GM18861 (cell line): ENCODE results near the gene LLGL2.

Source experiments
- ATAC-seq: cut with Tn5 transposase; IDR thresholded peaks from one replicate; pipeline ENCODE4 v1.9.1; 2021; ENCODE audit not compliant: unreplicated experiment

Gene LLGL2

DNA sequence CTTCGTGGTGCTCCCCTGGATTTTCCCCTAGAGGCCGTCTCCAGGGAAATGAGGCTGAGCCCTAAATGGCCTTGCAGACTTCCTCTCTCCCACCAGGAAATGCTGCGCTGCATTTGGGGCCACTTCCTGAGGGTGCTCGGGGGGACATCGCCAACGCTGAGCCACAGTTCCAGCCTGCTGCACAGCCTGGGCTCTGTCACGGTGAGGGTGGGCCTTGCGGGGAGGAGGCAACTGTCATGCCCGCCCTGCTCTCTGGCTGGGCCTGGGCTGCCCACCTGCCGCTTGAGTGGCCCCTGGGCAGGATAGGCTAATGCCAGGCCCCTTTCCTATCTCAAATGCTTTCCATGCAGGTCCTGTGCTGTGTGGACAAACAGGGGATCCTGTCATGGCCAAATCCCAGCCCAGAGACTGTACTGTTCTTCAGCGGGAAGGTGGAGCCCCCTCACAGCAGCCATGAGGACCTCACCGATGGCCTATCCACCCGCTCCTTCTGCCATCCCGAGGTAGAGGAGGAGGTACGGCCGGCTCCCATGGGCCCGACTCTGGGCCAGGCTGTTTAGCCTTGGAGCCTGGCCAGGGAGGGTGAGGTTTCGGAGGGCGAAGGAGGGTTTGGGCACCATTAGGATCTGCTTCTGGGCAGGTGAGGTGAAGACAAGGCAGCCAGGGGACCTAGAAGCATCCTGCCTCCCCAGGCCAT is 34.4 kb upstream of the LLGL2 start:
- ATAC-seq: no peak

DNA sequence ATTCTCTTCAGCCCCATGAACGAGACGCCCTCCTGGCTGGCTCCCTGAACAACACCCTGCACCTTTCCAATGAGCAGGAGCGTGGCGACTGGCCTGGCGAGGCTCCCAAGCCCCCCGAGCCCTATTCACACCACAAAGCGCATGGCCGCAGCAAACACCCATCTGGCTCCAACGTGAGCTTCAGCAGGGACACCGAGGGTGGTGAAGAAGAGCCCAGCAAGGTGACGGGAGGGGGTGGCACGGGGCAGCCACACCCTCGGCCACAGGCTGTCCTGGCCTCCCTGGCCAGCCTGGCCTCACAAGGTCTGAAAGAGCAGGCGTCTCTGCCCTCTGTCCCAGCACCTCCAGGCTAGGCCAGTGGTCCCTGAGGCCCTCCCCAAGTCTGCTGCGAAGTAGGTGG is 33.8 kb upstream of the LLGL2 start:
- no peak for ATAC-seq

DNA sequence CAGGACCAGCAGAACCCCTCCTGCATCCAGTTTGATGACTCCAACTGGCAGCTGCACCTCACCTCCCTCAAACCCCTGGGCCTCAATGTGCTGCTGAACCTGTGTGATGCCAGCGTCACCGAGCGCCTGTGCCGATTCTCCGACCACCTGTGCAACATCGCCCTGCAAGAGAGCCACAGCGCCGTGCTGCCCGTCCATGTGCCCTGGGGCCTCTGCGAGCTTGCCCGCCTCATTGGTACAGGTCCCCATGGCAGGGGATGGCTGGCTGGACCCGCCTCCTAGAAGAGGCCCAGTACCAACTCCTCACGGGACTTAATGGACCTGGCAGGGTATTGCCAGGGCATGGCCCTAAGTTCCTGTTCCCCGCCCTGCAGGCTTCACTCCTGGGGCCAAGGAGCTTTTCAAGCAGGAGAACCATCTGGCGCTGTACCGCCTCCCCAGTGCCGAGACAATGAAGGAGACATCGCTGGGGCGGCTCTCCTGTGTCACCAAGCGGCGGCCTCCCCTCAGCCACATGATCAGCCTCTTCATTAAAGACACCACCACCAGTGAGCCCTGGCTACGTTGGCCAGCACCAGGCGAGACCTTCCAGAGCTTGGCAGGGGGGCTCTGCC is 32.8 kb upstream of the LLGL2 start:
- no peak for ATAC-seq

DNA sequence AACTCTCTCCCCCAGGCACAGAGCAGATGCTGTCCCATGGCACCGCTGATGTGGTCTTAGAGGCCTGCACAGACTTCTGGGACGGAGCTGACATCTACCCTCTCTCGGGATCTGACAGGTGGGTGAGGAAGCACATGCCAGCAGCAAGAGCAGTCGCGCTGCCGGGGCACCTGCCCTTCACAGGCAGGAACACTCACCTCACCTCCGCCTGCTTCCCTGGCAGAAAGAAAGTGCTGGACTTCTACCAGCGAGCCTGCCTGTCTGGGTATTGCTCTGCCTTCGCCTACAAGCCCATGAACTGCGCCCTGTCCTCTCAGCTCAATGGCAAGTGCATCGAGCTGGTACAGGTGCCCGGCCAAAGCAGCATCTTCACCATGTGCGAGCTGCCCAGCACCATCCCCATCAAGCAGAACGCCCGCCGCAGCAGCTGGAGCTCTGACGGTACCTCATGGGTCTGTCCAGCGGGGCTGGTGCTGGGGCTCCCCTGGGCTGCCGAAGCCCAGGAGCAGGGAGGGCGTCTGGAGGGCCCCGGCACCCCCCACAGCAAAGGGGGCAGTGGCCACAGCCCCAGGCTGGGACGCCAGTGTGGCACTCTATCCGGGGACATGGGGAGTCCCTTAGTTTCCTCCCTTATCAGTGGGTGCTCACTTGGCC is 31.9 kb upstream of the LLGL2 start:
- ATAC-seq: no peak

DNA sequence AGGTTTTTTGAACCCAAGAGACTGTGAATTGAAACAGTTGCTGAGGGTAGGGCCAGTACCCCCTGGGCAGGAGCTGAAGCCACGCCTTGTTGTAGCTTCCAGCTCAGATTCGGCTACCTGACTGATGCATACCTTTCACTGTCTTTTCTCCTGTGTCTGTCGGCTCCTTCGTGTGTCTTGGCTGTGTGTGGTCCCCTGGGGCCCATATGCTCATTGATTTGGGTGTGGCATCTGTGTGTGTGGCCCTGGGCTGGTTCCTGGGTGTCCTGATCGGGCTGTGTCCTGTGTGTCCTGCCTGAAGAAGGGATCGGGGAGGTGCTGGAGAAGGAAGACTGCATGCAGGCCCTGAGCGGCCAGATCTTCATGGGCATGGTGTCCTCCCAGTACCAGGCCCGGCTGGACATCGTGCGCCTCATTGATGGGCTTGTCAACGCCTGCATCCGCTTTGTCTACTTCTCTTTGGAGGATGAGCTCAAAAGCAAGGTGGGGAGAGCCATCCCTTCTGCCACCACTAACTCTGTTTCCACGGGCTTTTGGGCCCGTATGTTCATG is 31.1 kb upstream of the LLGL2 start:
- no peak for ATAC-seq

DNA sequence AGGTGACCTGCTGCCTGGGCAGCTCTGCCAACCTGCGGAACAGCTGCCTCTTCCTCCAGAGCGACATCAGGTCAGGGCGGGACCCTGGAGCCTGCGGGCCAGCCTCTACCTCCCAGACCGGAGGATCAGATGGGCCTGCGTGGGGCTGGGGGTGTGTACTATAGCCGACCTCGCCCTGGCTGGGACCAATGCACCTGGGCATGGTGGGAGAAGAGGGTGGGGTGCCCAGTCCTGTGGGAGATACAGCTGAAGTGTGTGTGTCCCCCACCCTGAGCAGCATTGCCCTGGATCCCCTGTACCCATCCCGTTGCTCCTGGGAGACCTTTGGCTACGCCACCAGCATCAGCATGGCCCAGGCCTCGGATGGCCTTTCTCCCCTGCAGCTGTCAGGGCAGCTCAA is 29.5 kb upstream of the LLGL2 start:
- no peak for ATAC-seq

DNA sequence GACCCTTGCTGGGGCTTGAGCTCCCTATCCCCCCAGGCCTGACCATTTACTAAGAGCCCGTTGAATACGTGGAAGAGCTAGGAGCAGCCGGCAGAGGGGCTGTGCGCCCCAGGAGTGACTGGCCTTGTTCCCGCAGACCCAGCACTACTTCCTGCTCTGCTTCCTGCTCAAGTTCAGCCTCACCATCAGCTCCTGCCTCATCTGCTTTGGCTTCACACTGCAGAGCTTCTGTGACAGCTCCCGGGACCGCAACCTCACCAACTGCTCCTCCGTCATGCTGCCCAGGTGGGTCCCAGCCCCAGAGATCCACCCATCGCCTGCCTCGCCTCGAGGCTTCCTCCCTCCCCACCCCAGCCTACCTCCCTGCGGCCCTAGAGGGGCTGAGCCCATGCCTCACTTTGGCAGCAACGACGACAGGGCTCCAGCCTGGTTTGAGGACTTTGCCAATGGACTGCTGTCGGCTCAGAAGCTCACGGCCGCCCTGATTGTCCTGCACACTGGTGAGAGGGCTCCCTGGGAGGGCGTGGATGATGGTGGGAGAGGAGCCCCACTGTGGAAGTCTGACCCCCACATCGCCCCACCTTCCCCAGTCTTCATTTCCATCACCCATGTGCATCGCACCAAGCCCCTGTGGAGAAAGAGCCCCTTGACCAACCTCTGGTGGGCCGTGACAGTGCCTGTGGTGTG is 27.3 kb upstream of the LLGL2 start:
- ATAC-seq: no peak

DNA sequence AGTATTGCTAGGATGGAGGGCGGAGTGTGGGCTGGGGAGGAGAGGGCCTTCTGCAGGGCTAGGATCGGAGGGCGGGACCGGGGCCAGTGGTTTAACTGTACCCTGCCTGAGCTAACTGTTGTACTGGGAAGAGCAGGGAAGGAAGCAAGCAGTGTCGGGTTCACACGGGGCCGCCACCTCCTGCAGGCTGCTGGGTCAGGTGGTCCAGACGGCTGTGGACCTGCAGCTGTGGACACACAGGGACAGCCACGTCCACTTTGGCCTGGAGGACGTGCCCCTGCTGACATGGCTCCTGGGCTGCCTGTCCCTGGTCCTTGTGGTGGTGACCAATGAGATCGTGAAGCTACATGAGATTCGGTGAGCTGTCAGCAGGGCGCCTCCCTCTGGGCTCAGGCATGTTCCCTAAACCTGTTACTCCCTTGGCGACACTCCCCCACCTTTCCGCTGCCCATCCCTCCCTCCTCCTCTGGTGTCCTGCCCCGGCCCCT is 26.7 kb upstream of the LLGL2 start:
- no peak for ATAC-seq

DNA sequence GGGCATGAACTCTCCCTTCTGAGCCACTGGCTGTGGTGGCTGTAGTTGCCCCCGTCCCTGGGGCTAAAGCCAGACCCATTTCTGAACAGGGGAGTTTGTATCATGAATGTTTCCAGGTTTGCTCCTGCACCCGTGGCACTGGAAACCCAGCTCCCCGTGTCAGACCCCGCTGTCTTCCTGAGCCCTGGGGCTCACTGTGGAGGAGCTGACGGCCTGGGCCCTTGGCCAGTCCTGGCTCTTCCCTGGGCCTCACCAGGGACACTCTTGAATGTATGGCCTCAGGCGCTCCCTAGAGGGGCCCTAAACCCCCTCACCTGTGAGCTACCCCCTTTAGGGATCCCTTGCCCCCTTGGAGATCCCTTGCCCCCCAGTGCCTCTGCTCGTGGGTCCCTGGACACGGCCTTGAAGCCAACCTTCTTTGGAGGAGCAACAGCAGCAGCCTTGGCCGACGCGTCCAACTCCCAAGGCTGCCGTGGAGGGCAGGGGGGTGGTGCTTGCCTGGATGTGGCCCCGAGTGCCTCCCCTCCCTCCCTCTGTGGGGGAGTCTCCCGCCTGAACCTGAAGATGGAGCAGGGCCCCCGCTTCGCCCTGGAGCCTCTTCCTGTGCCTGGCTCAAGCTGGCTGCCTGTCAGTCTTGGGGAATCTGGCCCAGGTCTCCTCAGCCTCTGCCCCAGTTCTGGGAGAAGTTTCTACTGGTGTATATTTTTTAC is 26.0 kb upstream of the LLGL2 start:
- no peak for ATAC-seq

DNA sequence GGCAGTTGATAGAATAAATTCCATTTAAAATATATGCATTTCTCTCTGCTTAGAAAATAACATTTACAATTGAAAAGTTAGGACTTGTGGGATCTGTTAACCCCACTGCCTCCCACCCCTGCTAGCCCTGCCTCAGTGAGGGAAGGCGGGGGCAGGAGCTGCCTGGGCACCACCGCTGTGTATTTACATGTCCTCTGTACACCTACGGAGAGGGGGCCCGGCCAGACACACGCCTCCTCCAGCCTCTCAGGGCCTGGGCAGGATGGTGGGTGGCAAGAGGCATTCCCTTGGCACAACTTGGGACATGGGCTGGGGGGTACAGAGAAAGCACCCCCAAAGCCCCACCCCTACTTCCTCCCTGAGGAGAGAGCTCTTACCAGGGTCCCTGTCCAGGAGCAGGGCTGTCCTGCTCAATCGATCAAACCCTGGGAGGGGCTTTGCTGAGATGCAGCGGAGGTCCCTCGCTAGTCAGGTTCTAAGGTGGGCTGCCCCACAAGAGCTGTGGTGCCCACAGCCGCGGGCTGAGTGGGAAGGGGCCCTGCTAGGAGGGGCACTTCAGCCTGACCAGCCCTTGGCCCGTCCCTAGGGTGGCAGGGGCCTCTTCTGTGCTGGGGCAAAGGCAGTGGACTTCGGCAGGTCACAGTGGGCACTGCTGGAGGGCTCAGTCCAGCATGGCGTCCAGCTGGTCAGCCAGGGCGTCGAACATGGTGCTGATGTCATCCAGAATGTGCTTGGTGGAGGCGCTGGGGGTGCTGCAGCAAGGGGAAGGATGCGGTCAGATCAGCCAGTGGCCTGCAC is 24.9 kb upstream of the LLGL2 start:
- ATAC-seq: no peak

DNA sequence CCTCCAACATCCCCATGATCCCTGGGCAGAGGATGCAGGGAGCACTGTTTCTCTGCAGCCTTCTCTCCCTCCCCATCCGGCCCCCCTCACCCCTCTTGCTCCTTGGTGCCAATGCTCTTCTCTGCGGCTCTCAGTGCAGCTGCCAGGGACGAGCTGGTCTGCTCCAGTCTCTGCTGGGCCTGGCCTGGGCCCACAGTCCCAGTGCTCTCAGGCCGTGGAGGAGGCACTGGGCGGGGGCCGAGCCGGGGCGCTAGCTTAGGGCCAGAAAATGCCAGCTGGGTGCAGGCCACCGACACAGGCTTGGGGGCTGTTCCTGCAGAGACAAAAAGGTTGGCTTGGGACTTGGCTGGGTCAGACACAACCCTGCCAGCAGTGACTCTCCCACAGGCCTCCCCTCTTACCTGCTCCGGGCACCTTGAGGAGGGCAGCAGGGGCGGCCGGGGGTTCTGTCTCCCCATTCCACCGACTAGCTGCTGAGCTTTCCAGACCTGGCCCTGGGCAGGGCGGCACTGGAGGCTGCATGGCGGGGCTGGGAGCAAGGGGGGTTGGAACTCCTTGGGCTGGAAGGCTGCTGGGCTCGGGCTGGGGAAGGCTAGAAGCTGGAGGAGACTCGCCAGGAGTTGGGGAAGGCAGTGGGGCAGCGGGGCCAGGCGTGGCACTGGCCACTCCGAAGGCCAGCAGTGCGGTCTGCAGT is 24.0 kb upstream of the LLGL2 start:
- no peak for ATAC-seq

DNA sequence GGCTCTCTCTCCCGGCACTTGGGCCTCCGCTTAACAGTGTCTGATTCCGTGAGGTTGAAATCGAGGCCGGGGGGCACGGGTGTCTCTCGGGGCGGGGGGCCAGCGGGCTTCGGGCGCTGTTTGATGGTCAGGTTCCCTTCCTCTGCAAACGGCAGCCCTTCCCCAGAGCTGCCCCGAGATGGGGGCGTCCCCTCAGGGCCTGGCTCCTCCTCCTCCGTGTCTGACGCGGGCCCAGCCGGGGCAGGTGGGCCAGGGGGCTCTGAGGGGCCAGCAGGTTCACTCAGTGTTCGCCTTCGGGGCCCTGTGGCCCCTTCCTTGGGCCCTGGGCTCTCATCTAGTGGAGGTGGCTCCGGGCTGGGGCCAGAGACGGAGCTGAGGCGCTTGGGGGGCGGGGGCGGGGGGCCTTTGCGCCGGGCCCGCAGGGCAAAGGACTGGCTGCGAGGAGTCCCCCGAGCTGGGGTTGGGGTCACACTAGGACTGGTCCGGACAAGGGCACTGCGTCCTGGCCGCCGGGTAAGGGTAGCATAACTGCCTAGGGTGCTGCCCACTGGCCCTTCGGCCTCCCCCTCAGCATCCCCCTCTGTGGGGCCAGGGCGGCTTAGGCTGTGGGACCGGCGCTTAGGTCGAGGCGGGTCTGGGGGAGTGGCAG is 23.3 kb upstream of the LLGL2 start:
- no peak for ATAC-seq

DNA sequence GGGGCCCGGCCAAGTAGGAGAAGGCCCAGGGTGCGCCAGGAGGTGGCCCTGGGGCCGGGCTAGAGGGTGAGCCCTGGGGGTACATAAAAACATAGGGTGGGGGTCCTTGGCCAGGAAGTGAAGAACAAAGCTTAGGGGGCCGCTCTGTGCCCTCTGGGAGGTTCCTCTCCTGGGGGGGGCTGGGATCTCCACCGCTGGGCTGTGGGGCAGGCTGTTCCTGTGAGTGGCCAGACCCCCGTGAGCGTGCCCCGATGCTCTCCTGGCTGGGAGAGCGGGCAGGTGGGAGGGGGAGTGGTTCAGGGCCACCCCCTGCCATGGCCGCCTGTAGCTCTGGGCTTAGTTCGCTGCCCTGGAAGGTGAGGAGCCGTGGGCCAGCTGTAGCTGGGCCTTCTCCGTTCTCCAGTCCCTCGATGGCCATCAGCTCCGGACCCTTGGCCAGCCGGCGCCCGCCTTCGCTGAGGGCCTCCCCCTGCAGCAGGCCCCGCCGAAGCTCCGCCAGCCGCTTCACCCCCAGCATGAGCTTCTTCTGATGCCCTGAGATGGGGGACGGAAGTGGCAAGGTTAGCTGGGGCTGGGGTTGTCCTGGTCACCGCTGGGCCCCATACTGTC is 22.7 kb upstream of the LLGL2 start:
- no peak for ATAC-seq

DNA sequence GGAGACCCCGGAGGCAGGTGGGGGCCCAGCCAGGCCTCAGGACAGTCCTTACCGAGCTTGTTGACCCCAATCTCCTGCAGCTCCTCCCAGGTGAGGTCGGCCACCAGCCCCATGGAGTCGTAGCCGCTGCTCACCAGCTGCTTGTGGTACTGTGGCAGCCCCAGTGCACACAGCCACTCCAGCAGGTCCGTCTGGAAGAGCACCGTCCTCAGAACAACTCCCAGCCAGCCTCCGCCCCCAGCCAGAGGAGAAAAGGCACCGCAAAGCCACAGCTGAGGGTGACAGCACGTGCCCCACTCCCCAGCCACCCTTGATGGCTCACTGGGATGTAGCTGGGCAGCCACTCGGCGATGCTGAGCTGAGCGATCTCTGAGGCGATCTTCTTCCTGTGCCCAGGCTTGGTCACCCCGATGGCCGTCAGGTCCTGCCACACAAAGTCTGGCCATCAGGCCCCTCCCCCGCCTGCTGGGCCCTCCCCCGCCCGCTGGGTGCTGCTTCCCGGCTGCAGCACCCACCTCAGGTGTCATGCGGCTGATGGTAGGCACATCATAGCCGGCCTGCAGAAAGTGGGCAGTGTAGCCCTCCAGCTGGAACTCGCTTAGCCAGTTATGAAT is 22.1 kb upstream of the LLGL2 start:
- ATAC-seq: no peak

DNA sequence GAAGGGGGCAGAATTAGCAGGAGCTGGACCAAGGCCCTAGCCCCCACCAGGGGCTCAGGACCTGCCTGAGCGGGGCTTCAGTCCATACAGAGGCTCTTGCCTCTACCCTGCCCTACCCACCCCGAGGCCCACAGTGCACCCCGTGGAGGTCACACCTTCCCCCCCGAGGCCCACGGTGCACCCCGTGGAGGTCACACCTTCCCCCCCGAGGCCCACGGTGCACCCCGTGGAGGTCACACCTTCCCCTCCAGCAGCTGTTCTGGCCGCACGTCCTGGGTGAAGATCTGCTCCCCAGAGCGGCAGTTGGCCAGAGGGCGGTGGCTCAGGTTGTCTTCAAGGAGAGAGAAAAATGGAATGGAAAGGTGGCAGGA is 21.5 kb upstream of the LLGL2 start:
- no peak for ATAC-seq

DNA sequence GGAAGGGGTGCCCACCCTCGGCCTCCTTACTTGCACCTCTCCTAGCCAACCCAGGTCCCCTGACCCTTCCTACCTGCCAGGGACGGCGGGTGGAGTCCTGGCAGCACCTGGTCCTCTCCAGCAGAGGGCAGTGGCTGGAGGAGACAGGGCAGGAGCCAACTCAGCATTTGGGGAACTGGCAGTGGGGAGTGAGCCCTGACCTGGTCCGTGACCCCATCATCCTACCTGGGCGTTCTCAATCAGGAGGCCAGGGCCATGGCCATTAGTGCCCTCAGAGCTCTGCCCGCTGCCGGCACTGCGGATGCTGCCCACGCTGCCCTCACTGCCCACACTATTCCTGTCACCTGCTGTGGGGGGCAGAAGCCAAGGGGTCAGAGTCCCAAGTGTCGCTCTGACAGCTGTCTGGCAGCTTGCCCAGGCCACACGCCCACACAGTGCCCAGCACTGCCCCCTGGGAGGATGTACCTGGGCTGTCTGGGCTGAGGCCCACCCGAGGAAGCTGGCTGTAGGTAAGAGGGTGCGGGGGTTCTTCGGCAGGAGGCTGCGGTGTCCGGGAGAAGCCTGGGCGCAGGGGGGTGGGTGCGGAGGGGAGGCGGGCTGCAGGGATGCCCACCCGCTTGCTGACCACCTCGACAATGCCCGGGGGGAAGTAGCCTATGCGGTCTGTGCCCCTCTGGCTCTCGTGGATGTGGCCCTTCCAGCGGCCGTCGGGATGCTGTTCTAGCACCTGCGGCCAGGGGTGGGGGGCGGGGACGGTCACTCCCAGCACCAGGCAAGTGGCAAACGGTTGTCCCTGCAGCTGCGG is 20.9 kb upstream of the LLGL2 start:
- ATAC-seq: no peak

DNA sequence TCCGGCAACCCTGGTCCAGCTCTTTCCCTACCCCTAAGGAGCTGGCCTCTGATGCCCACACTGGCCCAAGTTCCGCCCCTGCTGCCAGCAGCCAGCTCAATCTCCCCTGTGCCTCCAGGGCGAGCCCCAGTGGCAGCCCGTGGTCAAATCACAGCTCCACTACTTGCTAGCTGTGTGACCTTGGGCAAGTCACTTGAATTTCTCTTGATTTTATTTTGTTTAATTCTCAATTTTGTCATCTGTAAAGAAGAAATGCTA is 20.4 kb upstream of the LLGL2 start:
- ATAC-seq: no peak

DNA sequence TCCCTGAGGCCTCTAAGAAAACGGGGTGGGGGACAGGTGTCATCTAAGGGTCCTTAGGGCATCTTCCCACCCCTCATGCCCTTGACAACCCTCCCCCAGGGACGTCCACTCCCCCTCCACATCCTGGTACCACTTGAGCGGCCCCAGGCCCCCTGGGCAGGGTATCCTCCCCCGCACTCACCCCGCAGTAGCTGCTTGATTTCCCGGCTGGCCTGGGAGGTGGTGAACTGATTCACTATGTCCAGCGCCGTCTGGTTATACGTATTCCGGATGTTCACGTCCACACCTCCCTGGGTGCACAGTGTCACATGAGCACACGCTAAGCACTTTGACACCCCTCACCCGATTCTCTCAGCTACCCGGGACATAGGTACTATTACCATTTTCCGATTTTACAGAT is 19.9 kb upstream of the LLGL2 start:
- no peak for ATAC-seq
